ENCODE data around the gene EPAS1. TPM values are rescaled to one million over a fixed set of nuclear protein-coding genes. Genes with fewer than 3 reads are reported as not detected.

The EPAS1 gene
- total RNA-seq, 4 donors from 2014 or later: 124 to 563 (median 182) TPM

DNA sequence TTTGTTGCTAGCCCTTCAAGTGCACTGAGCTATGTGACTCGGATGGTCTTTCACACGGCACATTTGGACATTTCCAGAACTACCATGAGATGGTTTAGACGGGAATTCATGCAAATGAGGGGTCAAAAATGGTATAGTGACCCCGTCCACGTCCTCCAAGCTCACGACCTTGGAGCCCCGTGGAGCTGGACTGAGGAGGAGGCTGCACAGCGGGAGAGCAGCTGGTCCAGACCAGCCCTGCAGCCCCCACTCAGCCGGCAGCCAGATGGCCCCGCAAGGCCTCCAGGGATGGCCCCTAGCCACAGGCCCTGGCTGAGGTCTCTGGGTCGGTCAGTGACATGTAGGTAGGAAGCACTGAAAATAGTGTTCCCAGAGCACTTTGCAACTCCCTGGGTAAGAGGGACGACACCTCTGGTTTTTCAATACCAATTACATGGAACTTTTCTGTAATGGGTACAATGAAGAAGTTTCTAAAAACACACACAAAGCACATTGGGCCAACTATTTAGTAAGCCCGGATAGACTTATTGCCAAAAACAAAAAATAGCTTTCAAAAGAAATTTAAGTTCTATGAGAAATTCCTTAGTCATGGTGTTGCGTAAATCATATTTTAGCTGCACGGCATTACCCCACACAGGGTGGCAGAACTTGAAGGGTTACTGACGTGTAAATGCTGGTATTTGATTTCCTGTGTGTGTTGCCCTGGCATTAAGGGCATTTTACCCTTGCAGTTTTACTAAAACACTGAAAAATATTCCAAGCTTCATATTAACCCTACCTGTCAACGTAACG is 88.8 kb downstream of the EPAS1 start:
- intact Hi-C loops (cut with DNase I): no loop called here

GRCh38 chr2:46386763-46387162 is 89.6 kb downstream of the EPAS1 start:
- H3K27ac ChIP-seq: no peak overlapping the region

More for the DNA sequence above, 88.8 kb downstream of the EPAS1 start:
- TF ChIP-seq CTCF (IDR thresholded peaks at IDR 0.05) (no peak), POLR2A (IDR thresholded peaks at IDR 0.05) (no peak)
- H3K36me3 ChIP-seq: peaks cover 47 to 50% of the 10 kb centered on the region in 2 donors
- no peak for DNase-seq
- WGBS, 2 donors: 86 to 91% methylated on average over 15 to 18 of the region's 18 CpGs
- no peaks in the 10 kb centered on the region for H3K4me1 ChIP-seq
- H3K4me3 ChIP-seq (replicated peaks in 1 of 3): no peak overlapping the region
- no peaks in the 10 kb centered on the region for H3K27me3 ChIP-seq
- no peak overlapping the region for H3K27ac ChIP-seq
- no peaks in the 10 kb centered on the region for H3K9me3 ChIP-seq

DNA sequence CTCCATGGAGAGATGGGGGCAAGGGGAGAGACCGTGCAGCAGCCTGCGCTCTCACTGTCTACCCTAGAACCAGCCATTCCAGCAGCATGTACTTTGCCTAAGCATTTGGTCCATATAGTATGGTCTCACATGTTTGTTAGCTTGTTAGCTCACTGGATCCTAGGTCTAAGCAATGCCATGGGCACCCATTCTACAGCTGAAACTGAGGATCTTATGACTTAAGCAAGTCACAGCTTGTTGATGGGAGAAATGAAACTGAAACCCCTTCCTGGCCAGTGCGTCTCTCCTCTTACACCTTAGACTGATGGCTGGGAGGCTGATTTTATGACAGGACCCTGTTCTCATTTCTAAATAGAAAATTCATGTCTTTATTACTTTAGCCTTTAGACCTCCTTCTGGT is 90.1 kb downstream of the EPAS1 start:
- 65 to 98% methylated on average over 3 of the region's 3 CpGs for WGBS, 2 donors
- H3K27ac ChIP-seq: no peak overlapping the region
- intact Hi-C loops (cut with DNase I): no loop called here

More at GRCh38 chr2:46386763-46387162, 89.6 kb downstream of the EPAS1 start:
- DNase-seq: no peak
- Histone ChIP-seq H3K4me3 (replicated peaks in 1 of 3) (no peak overlapping the region), H3K36me3 (peaks cover 39 to 42% of the 10 kb centered on the region in 2 donors), H3K27me3 (no peaks in the 10 kb centered on the region), H3K9me3 (no peaks in the 10 kb centered on the region), H3K4me1 (no peaks in the 10 kb centered on the region)
- WGBS, 2 donors: 91 to 93% methylated on average over 5 of the region's 5 CpGs
- TF ChIP-seq CTCF (IDR thresholded peaks at IDR 0.05): no peak
- TF ChIP-seq POLR2A (IDR thresholded peaks at IDR 0.05): no peak
- intact Hi-C loops (cut with DNase I): no loop called here

GRCh38 chr2:46387886-46388515 is 90.8 kb downstream of the EPAS1 start:
- DNase-seq: no peak

More for the DNA sequence above, 90.1 kb downstream of the EPAS1 start:
- Histone ChIP-seq H3K9me3 (no peaks in the 10 kb centered on the region), H3K36me3 (peaks cover 34 to 37% of the 10 kb centered on the region in 2 donors), H3K27me3 (no peaks in the 10 kb centered on the region), H3K4me3 (replicated peaks in 1 of 3) (no peak overlapping the region), H3K4me1 (no peaks in the 10 kb centered on the region)
- no peak for DNase-seq
- no peak for TF ChIP-seq CTCF (IDR thresholded peaks at IDR 0.05)
- TF ChIP-seq POLR2A (IDR thresholded peaks at IDR 0.05): no peak

More at GRCh38 chr2:46387886-46388515, 90.8 kb downstream of the EPAS1 start:
- TF ChIP-seq CTCF (IDR thresholded peaks at IDR 0.05) (no peak), POLR2A (IDR thresholded peaks at IDR 0.05) (no peak)
- peaks cover 27 to 30% of the 10 kb centered on the region in 2 donors for H3K36me3 ChIP-seq
- no peak overlapping the region for H3K4me3 ChIP-seq (replicated peaks in 1 of 3)
- no peaks in the 10 kb centered on the region for H3K27me3 ChIP-seq
- 69 to 76% methylated on average over 4 to 5 of the region's 5 CpGs for WGBS, 2 donors
- intact Hi-C loops (cut with DNase I): no loop called here
- no peak overlapping the region for H3K27ac ChIP-seq
- no peaks in the 10 kb centered on the region for H3K4me1 ChIP-seq
- H3K9me3 ChIP-seq: no peaks in the 10 kb centered on the region

Data from thyroid gland (tissue), 4 donors.